ENCODE results near the gene TIPRL.

- no peak for TF ChIP-seq TAF1 (IDR thresholded peaks at IDR 0.05; ENCODE audit: borderline replicate concordance, insufficient read depth, low read length)
- no peak for TF ChIP-seq SIN3A (IDR thresholded peaks at IDR 0.05; ENCODE audit: borderline replicate concordance, insufficient read depth, low read length)
- no peak for TF ChIP-seq POLR2AphosphoS5 (IDR thresholded peaks at IDR 0.05; ENCODE audit: low read depth, low read length)
- TF ChIP-seq REST (IDR thresholded peaks at IDR 0.05; ENCODE audit: insufficient read depth in 1 of 2, low read depth in 2 of 2, low read length in 2 of 2): no peak
These were observed 1.4 kb downstream of the TIPRL start for GRCh38 chr1:168180148-168180524.
